ENCODE measurements around the gene SMAD5.

The SMAD5 gene

DNA sequence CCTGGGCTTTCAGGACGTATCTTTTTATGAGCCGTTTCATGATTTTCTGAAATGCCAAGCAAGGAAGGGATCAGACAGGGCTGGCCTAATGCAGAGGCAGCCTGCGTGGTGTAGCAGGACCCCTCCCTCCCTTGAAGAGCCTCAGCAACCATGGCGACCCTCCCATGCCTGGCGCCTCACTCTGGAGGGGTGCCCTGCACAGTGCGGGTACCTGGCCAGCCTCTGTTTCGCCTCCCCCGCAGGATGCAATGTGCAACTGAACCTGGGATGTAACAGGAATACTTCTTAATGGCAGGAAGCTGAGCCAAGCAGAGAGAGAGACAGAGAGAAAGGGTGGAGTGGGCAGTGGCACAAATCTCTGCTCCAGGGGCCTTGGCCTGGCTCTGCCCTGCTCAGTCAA is 83.6 kb downstream of the SMAD5 start:
- peaks cover 2% of the 10 kb centered on the region for H3K9me3 ChIP-seq (ENCODE audit: insufficient read depth, low read depth, low read length)
- no peak overlapping the region for H4K8ac ChIP-seq (ENCODE audit: low read depth, low read length)
- no peak overlapping the region for H3K9ac ChIP-seq (ENCODE audit: low read length)
- no peaks in the 10 kb centered on the region for H3K4me1 ChIP-seq (ENCODE audit: control insufficient read depth in 1 of 2, insufficient read depth in 2 of 2, low read length in 2 of 2)
- no peak overlapping the region for H4K91ac ChIP-seq (ENCODE audit: low read depth, low read length)
- H3K36me3 ChIP-seq (ENCODE audit: control insufficient read depth in 1 of 2, insufficient read depth in 2 of 2, low read length in 2 of 2) = no peaks in the 10 kb centered on the region
- no peaks in the 10 kb centered on the region for H3K79me1 ChIP-seq (ENCODE audit: low read length)
- H3K4me3 ChIP-seq (ENCODE audit: low read depth, low read length) = no peak overlapping the region
- H3K4me2 ChIP-seq (ENCODE audit: low read length) = no peak overlapping the region
- H3K18ac ChIP-seq (ENCODE audit: low read length) = no peak overlapping the region
- no peak overlapping the region for H2BK5ac ChIP-seq (ENCODE audit: low read depth, low read length, poor library complexity)
- no peak overlapping the region for H2AFZ ChIP-seq (ENCODE audit: insufficient read depth, low read length, poor library complexity)
- H2BK120ac ChIP-seq (ENCODE audit: insufficient read depth, low read length, poor library complexity) = no peak overlapping the region
- no peak overlapping the region for H4K12ac ChIP-seq (ENCODE audit: low read depth, low read length)
- DNase-seq = no peak
- no peak overlapping the region for H3K4ac ChIP-seq (ENCODE audit: low read depth, low read length)
- no peaks in the 10 kb centered on the region for H3K79me2 ChIP-seq (ENCODE audit: control insufficient read depth, insufficient read depth, low read length, poor library complexity)
- H3K27me3 ChIP-seq (ENCODE audit: insufficient read depth, low read length) = no peaks in the 10 kb centered on the region
- H3K14ac ChIP-seq (ENCODE audit: low read length) = no peak overlapping the region
- WGBS (ENCODE audit: extremely low coverage, insufficient coverage, insufficient read length) = no CpG with 5 or more reads among the region's 8 CpGs
- no peak overlapping the region for H2BK12ac ChIP-seq (ENCODE audit: low read length)
- no peak overlapping the region for H3K27ac ChIP-seq (ENCODE audit: low read depth, low read length)
- no peak overlapping the region for H2AK5ac ChIP-seq (ENCODE audit: low read length)
- H3K23ac ChIP-seq (ENCODE audit: low read length) = no peak overlapping the region

- WGBS (ENCODE audit: extremely low coverage, insufficient coverage, insufficient read length) = no CpG with 5 or more reads among the region's 4 CpGs
- no peak overlapping the region for H3K4ac ChIP-seq (ENCODE audit: low read depth, low read length)
- no peak overlapping the region for H4K12ac ChIP-seq (ENCODE audit: low read depth, low read length)
Measured at GRCh38 chr5:136221340-136221739, 88.7 kb downstream of the SMAD5 start.

GRCh38 chr5:136222580-136223235 is 90.1 kb downstream of the SMAD5 start:
- Histone ChIP-seq H2BK12ac (ENCODE audit: low read length) (no peak overlapping the region), H2BK120ac (ENCODE audit: insufficient read depth, low read length, poor library complexity) (no peak overlapping the region), H3K14ac (ENCODE audit: low read length) (no peak overlapping the region), H3K4me2 (ENCODE audit: low read length) (no peak overlapping the region), H2AFZ (ENCODE audit: insufficient read depth, low read length, poor library complexity) (no peak overlapping the region), H3K4ac (ENCODE audit: low read depth, low read length) (no peak overlapping the region), H4K91ac (ENCODE audit: low read depth, low read length) (no peak overlapping the region), H3K4me1 (ENCODE audit: control insufficient read depth in 1 of 2, insufficient read depth in 2 of 2, low read length in 2 of 2) (no peaks in the 10 kb centered on the region), H3K79me1 (ENCODE audit: low read length) (no peaks in the 10 kb centered on the region), H3K36me3 (ENCODE audit: control insufficient read depth in 1 of 2, insufficient read depth in 2 of 2, low read length in 2 of 2) (no peaks in the 10 kb centered on the region), H3K4me3 (ENCODE audit: low read depth, low read length) (no peak overlapping the region), H3K9ac (ENCODE audit: low read length) (no peak overlapping the region), H4K8ac (ENCODE audit: low read depth, low read length) (no peak overlapping the region), H3K27ac (ENCODE audit: low read depth, low read length) (no peak overlapping the region), H3K18ac (ENCODE audit: low read length) (no peak overlapping the region), H2AK5ac (ENCODE audit: low read length) (no peak overlapping the region), H3K27me3 (ENCODE audit: insufficient read depth, low read length) (no peaks in the 10 kb centered on the region), H3K79me2 (ENCODE audit: control insufficient read depth, insufficient read depth, low read length, poor library complexity) (no peaks in the 10 kb centered on the region), H3K23ac (ENCODE audit: low read length) (no peak overlapping the region), H4K12ac (ENCODE audit: low read depth, low read length) (no peak overlapping the region), H2BK5ac (ENCODE audit: low read depth, low read length, poor library complexity) (no peak overlapping the region), H3K9me3 (ENCODE audit: insufficient read depth, low read depth, low read length) (peaks cover 7% of the 10 kb centered on the region)
- peak in 1 of 2 donors; percentile 1 for DNase-seq
- no CpG with 5 or more reads among the region's 4 CpGs for WGBS (ENCODE audit: extremely low coverage, insufficient coverage, insufficient read length)

More at GRCh38 chr5:136221340-136221739, 88.7 kb downstream of the SMAD5 start:
- H2AK5ac ChIP-seq (ENCODE audit: low read length) = no peak overlapping the region
- no peak overlapping the region for H2BK5ac ChIP-seq (ENCODE audit: low read depth, low read length, poor library complexity)
- H4K8ac ChIP-seq (ENCODE audit: low read depth, low read length) = no peak overlapping the region
- no peaks in the 10 kb centered on the region for H3K79me1 ChIP-seq (ENCODE audit: low read length)
- H2AFZ ChIP-seq (ENCODE audit: insufficient read depth, low read length, poor library complexity) = no peak overlapping the region
- no peak overlapping the region for H3K4me2 ChIP-seq (ENCODE audit: low read length)
- no peak overlapping the region for H4K91ac ChIP-seq (ENCODE audit: low read depth, low read length)
- H3K14ac ChIP-seq (ENCODE audit: low read length) = no peak overlapping the region
- peaks cover 7% of the 10 kb centered on the region for H3K9me3 ChIP-seq (ENCODE audit: insufficient read depth, low read depth, low read length)
- H3K9ac ChIP-seq (ENCODE audit: low read length) = no peak overlapping the region
- H3K79me2 ChIP-seq (ENCODE audit: control insufficient read depth, insufficient read depth, low read length, poor library complexity) = no peaks in the 10 kb centered on the region
- no peak overlapping the region for H3K27ac ChIP-seq (ENCODE audit: low read depth, low read length)
- no peak overlapping the region for H3K18ac ChIP-seq (ENCODE audit: low read length)
- H3K4me1 ChIP-seq (ENCODE audit: control insufficient read depth in 1 of 2, insufficient read depth in 2 of 2, low read length in 2 of 2) = no peaks in the 10 kb centered on the region
- DNase-seq = no peak
- no peak overlapping the region for H3K23ac ChIP-seq (ENCODE audit: low read length)
- H3K36me3 ChIP-seq (ENCODE audit: control insufficient read depth in 1 of 2, insufficient read depth in 2 of 2, low read length in 2 of 2) = no peaks in the 10 kb centered on the region
- H2BK120ac ChIP-seq (ENCODE audit: insufficient read depth, low read length, poor library complexity) = no peak overlapping the region
- H3K4me3 ChIP-seq (ENCODE audit: low read depth, low read length) = no peak overlapping the region
- H2BK12ac ChIP-seq (ENCODE audit: low read length) = no peak overlapping the region
- H3K27me3 ChIP-seq (ENCODE audit: insufficient read depth, low read length) = no peaks in the 10 kb centered on the region

DNA sequence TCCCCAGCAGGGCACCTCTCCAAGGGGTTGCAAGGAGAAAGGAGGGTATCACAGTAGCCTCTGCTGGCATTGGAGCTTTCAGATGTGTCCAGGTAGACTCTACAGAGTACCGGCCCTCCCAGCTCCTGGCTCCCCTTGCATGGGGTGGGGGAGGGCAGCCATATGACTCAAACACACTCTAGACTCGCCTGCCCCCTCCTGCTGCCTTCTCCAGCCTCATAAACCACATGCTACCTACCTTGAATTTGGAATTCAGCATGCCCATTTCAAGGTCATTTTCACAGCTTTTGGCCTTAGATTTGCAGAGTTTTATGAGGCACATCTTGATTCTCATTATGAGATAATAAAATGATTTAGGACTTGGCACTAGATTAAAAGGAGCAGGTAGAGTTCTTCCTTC is 93.2 kb downstream of the SMAD5 start:
- Histone ChIP-seq H4K91ac (ENCODE audit: low read depth, low read length) (no peak overlapping the region), H2BK5ac (ENCODE audit: low read depth, low read length, poor library complexity) (no peak overlapping the region), H3K79me1 (ENCODE audit: low read length) (no peaks in the 10 kb centered on the region), H3K36me3 (ENCODE audit: control insufficient read depth in 1 of 2, insufficient read depth in 2 of 2, low read length in 2 of 2) (no peaks in the 10 kb centered on the region), H3K9me3 (ENCODE audit: insufficient read depth, low read depth, low read length) (peaks cover 7% of the 10 kb centered on the region), H3K4me3 (ENCODE audit: low read depth, low read length) (no peak overlapping the region), H3K4ac (ENCODE audit: low read depth, low read length) (no peak overlapping the region), H2BK12ac (ENCODE audit: low read length) (no peak overlapping the region), H3K14ac (ENCODE audit: low read length) (no peak overlapping the region), H4K12ac (ENCODE audit: low read depth, low read length) (no peak overlapping the region), H2AK5ac (ENCODE audit: low read length) (no peak overlapping the region), H3K23ac (ENCODE audit: low read length) (no peak overlapping the region), H4K8ac (ENCODE audit: low read depth, low read length) (no peak overlapping the region), H2BK120ac (ENCODE audit: insufficient read depth, low read length, poor library complexity) (no peak overlapping the region), H3K27ac (ENCODE audit: low read depth, low read length) (no peak overlapping the region), H3K4me2 (ENCODE audit: low read length) (no peak overlapping the region), H3K9ac (ENCODE audit: low read length) (no peak overlapping the region), H2AFZ (ENCODE audit: insufficient read depth, low read length, poor library complexity) (no peak overlapping the region), H3K18ac (ENCODE audit: low read length) (no peak overlapping the region), H3K27me3 (ENCODE audit: insufficient read depth, low read length) (no peaks in the 10 kb centered on the region), H3K4me1 (ENCODE audit: control insufficient read depth in 1 of 2, insufficient read depth in 2 of 2, low read length in 2 of 2) (no peaks in the 10 kb centered on the region), H3K79me2 (ENCODE audit: control insufficient read depth, insufficient read depth, low read length, poor library complexity) (no peaks in the 10 kb centered on the region)
- no CpG with 5 or more reads among the region's 2 CpGs for WGBS (ENCODE audit: extremely low coverage, insufficient coverage, insufficient read length)
- no peak for DNase-seq

Measured in trophoblast cell (in vitro differentiated cells and primary cell).